HEK293 (cell line): ENCODE measurements around the gene FRMD3.

Experiments used
- CTCF ChIA-PET: fragments of 350-600 bp; formaldehyde crosslinking; extraction: SDS; loops from one replicate; lab custom pipeline; 2021; ENCODE audit warnings: antibody characterized with exemption; lab: Yijun Ruan, JAX
- POLR2A ChIA-PET: fragments of 300-600 bp; formaldehyde crosslinking; extraction: SDS; loops from one replicate; lab custom pipeline; 2020; ENCODE audit warnings: antibody characterized with exemption, inconsistent platforms; lab: Yijun Ruan, JAX
- H3K27ac ChIP-seq: fragments of 200-500 bp; sonication (Bioruptor generic); 2 replicates; pipeline ENCODE4 v1.5.1; 2014; ENCODE audit warnings: low read depth, low read length, control low read depth, inconsistent platforms; ENCODE audit errors: extremely low read depth
- H3K36me3 ChIP-seq, 2 experiments: fragments of 200-500 bp in 1 of 2; sonication (Bioruptor generic) in 1 of 2; 1 replicate in 1 of 2; 2 replicates in 1 of 2; pipeline ENCODE4 v1.5.1; 2014 to 2017; ENCODE audit warnings: inconsistent platforms in 2 of 2, low read length in 2 of 2; ENCODE audit not compliant: control insufficient read depth in 2 of 2, insufficient read depth in 1 of 2
- H3K4me1 ChIP-seq: fragments of 200-500 bp; sonication (Bioruptor generic); 2 replicates; pipeline ENCODE4 v1.5.1; 2014; ENCODE audit warnings: mild to moderate bottlenecking, low read length, inconsistent platforms; ENCODE audit not compliant: control insufficient read depth, insufficient read depth
- H3K4me3 ChIP-seq: 2 replicates; pipeline ENCODE4 v1.5.1; 2011; ENCODE audit warnings: low read depth, mild to moderate bottlenecking, control low read depth, low read length, moderate library complexity
- H3K9me3 ChIP-seq: fragments of 200-500 bp; sonication (Bioruptor generic); 2 replicates; pipeline ENCODE4 v1.5.1; 2014; ENCODE audit warnings: low read depth, low read length, inconsistent platforms; ENCODE audit not compliant: control insufficient read depth, insufficient read depth
- HOXA7 ChIP-seq: sonication (generic); formaldehyde crosslinking; IDR thresholded peaks from 2 replicates; pipeline ENCODE4 v1.8.1; 2022; ENCODE audit warnings: missing genetic modification reagents, borderline replicate concordance
- KLF8 ChIP-seq: fragments of 450-650 bp; formaldehyde crosslinking; IDR thresholded peaks from 2 replicates; pipeline ENCODE4 v1.5.1; 2016; ENCODE audit warnings: missing biosample characterization, missing genetic modification characterization
- MEIS1 ChIP-seq: sonication (generic); formaldehyde crosslinking; IDR thresholded peaks from 2 replicates; pipeline ENCODE4 v1.8.1; 2022; ENCODE audit warnings: missing genetic modification reagents, mild to moderate bottlenecking, borderline replicate concordance
- TCF7L2 ChIP-seq: IDR thresholded peaks from 2 replicates; pipeline ENCODE4 v1.6.1; 2011; ENCODE audit warnings: low read depth, mild to moderate bottlenecking, inconsistent platforms, low read length, moderate library complexity, borderline replicate concordance
- ZBTB26 ChIP-seq: fragments of 450-650 bp; formaldehyde crosslinking; optimal IDR thresholded peaks from 2 replicates; pipeline ENCODE3; 2016; ENCODE audit warnings: missing biosample characterization, mild to moderate bottlenecking, missing genetic modification characterization
- ZFP3 ChIP-seq: fragments of 450-650 bp; formaldehyde crosslinking; IDR thresholded peaks from 2 replicates; pipeline ENCODE4 v1.5.1; 2016; ENCODE audit warnings: low read depth, missing biosample characterization, missing genetic modification characterization
- ZFP69B ChIP-seq: fragments of 450-650 bp; formaldehyde crosslinking; IDR thresholded peaks from 2 replicates; pipeline ENCODE4 v1.5.1; 2016; ENCODE audit warnings: missing biosample characterization, missing genetic modification characterization
- ZNF133 ChIP-seq: fragments of 450-650 bp; formaldehyde crosslinking; IDR thresholded peaks from 2 replicates; pipeline ENCODE4 v1.5.1; 2016; ENCODE audit warnings: missing biosample characterization, missing genetic modification characterization
- ZNF169 ChIP-seq: fragments of 450-650 bp; formaldehyde crosslinking; IDR thresholded peaks from 2 replicates; pipeline ENCODE4 v1.5.1; 2016; ENCODE audit warnings: missing biosample characterization, missing genetic modification characterization
- ZNF362 ChIP-seq: fragments of 450-650 bp; formaldehyde crosslinking; IDR thresholded peaks from 2 replicates; pipeline ENCODE4 v1.5.1; 2016; ENCODE audit warnings: missing biosample characterization, missing genetic modification characterization
- ZNF416 ChIP-seq: fragments of 450-650 bp; formaldehyde crosslinking; IDR thresholded peaks from 2 replicates; pipeline ENCODE4 v1.5.1; 2016; ENCODE audit warnings: missing biosample characterization, missing genetic modification characterization
- ZNF510 ChIP-seq: fragments of 450-650 bp; formaldehyde crosslinking; IDR thresholded peaks from 2 replicates; pipeline ENCODE4 v1.5.1; 2018; ENCODE audit warnings: mild to moderate bottlenecking, missing genetic modification characterization, missing biosample characterization; ENCODE audit not compliant: insufficient replicate concordance
- ZNF580 ChIP-seq: fragments of 450-650 bp; formaldehyde crosslinking; IDR thresholded peaks from 2 replicates; pipeline ENCODE4 v1.5.1; 2016; ENCODE audit warnings: missing biosample characterization, missing genetic modification characterization
- ZNF600 ChIP-seq: fragments of 450-650 bp; formaldehyde crosslinking; IDR thresholded peaks from 2 replicates; pipeline ENCODE4 v1.5.1; 2016; ENCODE audit warnings: missing biosample characterization, missing genetic modification characterization
- ZNF623 ChIP-seq: fragments of 450-650 bp; formaldehyde crosslinking; IDR thresholded peaks from 2 replicates; pipeline ENCODE4 v1.5.1; 2016; ENCODE audit warnings: missing biosample characterization, missing genetic modification characterization
- TF ChIP-seq, protein P1 (sequence below): fragments of 450-650 bp; formaldehyde crosslinking; IDR thresholded peaks from 2 replicates; pipeline ENCODE4 v1.5.1; 2016; ENCODE audit warnings: missing biosample characterization, missing genetic modification characterization
- TF ChIP-seq, protein P2 (sequence below): fragments of 450-650 bp; formaldehyde crosslinking; IDR thresholded peaks from 2 replicates; pipeline ENCODE4 v1.5.1; 2016; ENCODE audit warnings: missing biosample characterization, missing genetic modification characterization
- TF ChIP-seq, protein P3 (sequence below): fragments of 450-650 bp; formaldehyde crosslinking; IDR thresholded peaks from 2 replicates; pipeline ENCODE4 v1.5.1; 2016; ENCODE audit warnings: missing biosample characterization, missing genetic modification characterization, borderline replicate concordance
- TF ChIP-seq, protein P4 (sequence below): fragments of 450-650 bp; formaldehyde crosslinking; IDR thresholded peaks from 2 replicates; pipeline ENCODE4 v1.5.1; 2016; ENCODE audit warnings: missing biosample characterization, missing genetic modification characterization, borderline replicate concordance

The FRMD3 gene

DNA sequence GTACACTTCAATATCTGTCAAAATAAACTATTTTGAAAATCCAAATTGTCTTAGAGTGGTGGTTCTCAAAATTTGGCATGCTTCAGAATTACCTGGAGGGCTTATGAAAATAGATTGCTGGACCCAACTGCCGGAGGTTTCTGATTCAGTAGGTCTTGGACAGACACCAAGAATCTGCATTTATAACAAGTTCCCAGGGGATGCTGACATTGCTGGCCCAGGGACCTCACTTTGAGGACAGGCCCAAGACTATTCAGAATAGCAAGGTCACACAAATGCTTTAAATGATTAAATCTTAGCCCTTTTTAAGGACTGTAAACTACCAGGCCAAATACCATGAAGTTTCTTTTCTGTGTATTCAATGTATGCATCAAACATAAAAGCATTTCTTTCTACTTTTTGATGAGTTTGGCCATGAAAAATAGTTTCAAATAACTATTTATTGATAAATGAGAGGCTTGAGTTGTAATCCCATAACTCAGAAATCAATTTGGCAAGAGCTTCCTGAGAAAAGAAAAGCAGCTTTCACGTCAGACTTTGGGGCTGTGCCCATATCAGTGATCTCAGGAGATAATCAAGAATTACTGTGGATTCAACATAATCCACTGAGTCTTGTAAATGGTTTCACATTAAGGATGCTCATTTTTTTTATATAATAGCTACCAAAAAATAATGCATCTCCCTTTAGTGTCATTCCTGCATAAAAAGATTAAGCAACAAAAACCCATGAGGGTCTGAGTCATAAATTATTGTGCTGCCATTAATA is 191.4 kb downstream of the FRMD3 start (continued):
- TF ChIP-seq, protein P1, sequence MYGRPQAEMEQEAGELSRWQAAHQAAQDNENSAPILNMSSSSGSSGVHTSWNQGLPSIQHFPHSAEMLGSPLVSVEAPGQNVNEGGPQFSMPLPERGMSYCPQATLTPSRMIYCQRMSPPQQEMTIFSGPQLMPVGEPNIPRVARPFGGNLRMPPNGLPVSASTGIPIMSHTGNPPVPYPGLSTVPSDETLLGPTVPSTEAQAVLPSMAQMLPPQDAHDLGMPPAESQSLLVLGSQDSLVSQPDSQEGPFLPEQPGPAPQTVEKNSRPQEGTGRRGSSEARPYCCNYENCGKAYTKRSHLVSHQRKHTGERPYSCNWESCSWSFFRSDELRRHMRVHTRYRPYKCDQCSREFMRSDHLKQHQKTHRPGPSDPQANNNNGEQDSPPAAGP (tag by site-specific recombination): no peak
- TF ChIP-seq ZNF580 (tag by site-specific recombination) (no peak), ZFP69B (tag by site-specific recombination) (no peak), ZNF510 (tag by site-specific recombination) (no peak), ZNF362 (tag by site-specific recombination) (no peak), MEIS1 (CRISPR knock-in tag) (no peak), ZBTB26 (tag by site-specific recombination) (no peak), ZFP3 (tag by site-specific recombination) (no peak)
- TF ChIP-seq, protein P2, sequence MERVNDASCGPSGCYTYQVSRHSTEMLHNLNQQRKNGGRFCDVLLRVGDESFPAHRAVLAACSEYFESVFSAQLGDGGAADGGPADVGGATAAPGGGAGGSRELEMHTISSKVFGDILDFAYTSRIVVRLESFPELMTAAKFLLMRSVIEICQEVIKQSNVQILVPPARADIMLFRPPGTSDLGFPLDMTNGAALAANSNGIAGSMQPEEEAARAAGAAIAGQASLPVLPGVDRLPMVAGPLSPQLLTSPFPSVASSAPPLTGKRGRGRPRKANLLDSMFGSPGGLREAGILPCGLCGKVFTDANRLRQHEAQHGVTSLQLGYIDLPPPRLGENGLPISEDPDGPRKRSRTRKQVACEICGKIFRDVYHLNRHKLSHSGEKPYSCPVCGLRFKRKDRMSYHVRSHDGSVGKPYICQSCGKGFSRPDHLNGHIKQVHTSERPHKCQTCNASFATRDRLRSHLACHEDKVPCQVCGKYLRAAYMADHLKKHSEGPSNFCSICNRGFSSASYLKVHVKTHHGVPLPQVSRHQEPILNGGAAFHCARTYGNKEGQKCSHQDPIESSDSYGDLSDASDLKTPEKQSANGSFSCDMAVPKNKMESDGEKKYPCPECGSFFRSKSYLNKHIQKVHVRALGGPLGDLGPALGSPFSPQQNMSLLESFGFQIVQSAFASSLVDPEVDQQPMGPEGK (tag by site-specific recombination): no peak
- TF ChIP-seq, protein P3, sequence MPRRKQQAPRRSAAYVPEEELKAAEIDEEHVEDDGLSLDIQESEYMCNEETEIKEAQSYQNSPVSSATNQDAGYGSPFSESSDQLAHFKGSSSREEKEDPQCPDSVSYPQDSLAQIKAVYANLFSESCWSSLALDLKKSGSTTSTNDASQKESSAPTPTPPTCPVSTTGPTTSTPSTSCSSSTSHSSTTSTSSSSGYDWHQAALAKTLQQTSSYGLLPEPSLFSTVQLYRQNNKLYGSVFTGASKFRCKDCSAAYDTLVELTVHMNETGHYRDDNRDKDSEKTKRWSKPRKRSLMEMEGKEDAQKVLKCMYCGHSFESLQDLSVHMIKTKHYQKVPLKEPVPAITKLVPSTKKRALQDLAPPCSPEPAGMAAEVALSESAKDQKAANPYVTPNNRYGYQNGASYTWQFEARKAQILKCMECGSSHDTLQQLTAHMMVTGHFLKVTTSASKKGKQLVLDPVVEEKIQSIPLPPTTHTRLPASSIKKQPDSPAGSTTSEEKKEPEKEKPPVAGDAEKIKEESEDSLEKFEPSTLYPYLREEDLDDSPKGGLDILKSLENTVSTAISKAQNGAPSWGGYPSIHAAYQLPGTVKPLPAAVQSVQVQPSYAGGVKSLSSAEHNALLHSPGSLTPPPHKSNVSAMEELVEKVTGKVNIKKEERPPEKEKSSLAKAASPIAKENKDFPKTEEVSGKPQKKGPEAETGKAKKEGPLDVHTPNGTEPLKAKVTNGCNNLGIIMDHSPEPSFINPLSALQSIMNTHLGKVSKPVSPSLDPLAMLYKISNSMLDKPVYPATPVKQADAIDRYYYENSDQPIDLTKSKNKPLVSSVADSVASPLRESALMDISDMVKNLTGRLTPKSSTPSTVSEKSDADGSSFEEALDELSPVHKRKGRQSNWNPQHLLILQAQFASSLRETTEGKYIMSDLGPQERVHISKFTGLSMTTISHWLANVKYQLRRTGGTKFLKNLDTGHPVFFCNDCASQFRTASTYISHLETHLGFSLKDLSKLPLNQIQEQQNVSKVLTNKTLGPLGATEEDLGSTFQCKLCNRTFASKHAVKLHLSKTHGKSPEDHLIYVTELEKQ: no peak

- no peaks in the 10 kb centered on the region for H3K9me3 ChIP-seq
- no peaks in the 10 kb centered on the region for H3K36me3 ChIP-seq
- CTCF ChIA-PET: interaction anchor here (0.6 to 2.5 kb wide), 4 partner anchors 10 to 201 kb away, joined by 3 to 27 read pairs (median 4); no protein-coding TSS in a partner anchor
- H3K4me3 ChIP-seq: no peak overlapping the region
- POLR2A ChIA-PET: no interaction called here
- no peaks in the 10 kb centered on the region for H3K4me1 ChIP-seq
- H3K27ac ChIP-seq: no peak overlapping the region
- TF ChIP-seq ZNF600 (tag by site-specific recombination) (no peak), ZNF623 (no peak), ZFP3 (tag by site-specific recombination) (no peak), KLF8 (no peak), TCF7L2 (no peak), ZNF169 (tag by site-specific recombination) (no peak), ZNF133 (no peak), ZNF416 (tag by site-specific recombination) (no peak), HOXA7 (CRISPR knock-in tag) (no peak)
- TF ChIP-seq, protein P4, sequence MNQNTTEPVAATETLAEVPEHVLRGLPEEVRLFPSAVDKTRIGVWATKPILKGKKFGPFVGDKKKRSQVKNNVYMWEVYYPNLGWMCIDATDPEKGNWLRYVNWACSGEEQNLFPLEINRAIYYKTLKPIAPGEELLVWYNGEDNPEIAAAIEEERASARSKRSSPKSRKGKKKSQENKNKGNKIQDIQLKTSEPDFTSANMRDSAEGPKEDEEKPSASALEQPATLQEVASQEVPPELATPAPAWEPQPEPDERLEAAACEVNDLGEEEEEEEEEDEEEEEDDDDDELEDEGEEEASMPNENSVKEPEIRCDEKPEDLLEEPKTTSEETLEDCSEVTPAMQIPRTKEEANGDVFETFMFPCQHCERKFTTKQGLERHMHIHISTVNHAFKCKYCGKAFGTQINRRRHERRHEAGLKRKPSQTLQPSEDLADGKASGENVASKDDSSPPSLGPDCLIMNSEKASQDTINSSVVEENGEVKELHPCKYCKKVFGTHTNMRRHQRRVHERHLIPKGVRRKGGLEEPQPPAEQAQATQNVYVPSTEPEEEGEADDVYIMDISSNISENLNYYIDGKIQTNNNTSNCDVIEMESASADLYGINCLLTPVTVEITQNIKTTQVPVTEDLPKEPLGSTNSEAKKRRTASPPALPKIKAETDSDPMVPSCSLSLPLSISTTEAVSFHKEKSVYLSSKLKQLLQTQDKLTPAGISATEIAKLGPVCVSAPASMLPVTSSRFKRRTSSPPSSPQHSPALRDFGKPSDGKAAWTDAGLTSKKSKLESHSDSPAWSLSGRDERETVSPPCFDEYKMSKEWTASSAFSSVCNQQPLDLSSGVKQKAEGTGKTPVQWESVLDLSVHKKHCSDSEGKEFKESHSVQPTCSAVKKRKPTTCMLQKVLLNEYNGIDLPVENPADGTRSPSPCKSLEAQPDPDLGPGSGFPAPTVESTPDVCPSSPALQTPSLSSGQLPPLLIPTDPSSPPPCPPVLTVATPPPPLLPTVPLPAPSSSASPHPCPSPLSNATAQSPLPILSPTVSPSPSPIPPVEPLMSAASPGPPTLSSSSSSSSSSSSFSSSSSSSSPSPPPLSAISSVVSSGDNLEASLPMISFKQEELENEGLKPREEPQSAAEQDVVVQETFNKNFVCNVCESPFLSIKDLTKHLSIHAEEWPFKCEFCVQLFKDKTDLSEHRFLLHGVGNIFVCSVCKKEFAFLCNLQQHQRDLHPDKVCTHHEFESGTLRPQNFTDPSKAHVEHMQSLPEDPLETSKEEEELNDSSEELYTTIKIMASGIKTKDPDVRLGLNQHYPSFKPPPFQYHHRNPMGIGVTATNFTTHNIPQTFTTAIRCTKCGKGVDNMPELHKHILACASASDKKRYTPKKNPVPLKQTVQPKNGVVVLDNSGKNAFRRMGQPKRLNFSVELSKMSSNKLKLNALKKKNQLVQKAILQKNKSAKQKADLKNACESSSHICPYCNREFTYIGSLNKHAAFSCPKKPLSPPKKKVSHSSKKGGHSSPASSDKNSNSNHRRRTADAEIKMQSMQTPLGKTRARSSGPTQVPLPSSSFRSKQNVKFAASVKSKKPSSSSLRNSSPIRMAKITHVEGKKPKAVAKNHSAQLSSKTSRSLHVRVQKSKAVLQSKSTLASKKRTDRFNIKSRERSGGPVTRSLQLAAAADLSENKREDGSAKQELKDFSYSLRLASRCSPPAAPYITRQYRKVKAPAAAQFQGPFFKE (tag by site-specific recombination): no peak
Measured at GRCh38 chr9:83343366-83343999, 194.7 kb downstream of the FRMD3 start.
